ENCODE results near the gene PNCK. TPM values are rescaled to one million over a fixed set of nuclear protein-coding genes. Genes with fewer than 3 reads are reported as not detected.
A peak's percentile ranks its signal among the peaks of the same experiment; 100 is the strongest.

The PNCK gene
- total RNA-seq, 1 donor from 2014 or later, result 24.1 TPM

DNA sequence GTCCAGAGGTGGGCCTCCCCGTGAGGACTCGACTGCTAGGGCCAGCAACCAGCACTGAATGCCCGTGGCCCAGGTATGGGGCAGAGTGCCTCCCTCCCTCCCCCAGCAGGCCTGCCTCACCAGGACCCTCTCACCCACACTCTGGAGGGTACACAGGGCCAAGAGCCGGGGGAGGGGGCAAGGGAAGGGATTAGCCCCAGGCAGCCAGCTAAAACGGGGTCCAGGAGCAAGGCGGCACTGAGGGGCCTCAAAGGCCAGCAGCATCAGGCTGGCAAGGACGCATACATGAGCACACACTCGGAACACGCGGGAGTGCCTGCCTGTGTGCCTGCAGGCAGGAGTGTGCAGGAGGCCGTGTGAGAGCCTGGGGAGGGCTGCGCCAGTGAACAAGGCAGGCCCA is 44.9 kb downstream of the PNCK start:
- DNase-seq (ENCODE audit: low spot score), result no peak

DNA sequence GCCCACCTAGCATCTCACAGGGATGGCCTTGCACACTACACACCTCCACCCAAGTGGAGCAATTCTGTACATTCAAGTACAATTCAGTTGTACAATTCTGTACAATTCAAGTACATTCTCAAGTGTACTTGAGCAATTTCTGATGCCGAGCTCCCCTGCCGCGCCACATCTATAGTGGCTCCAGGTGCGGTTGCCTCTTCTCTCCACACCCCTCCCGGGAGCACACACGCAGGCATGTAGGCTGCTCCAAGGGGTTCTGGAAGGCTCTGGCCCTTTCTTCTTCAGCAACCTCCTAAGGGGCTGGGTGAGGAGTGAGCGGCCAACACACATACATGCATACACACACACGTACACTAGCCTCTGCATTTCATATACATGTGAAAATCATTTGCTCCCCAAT is 45.5 kb downstream of the PNCK start:
- no peak for DNase-seq (ENCODE audit: low spot score)

DNA sequence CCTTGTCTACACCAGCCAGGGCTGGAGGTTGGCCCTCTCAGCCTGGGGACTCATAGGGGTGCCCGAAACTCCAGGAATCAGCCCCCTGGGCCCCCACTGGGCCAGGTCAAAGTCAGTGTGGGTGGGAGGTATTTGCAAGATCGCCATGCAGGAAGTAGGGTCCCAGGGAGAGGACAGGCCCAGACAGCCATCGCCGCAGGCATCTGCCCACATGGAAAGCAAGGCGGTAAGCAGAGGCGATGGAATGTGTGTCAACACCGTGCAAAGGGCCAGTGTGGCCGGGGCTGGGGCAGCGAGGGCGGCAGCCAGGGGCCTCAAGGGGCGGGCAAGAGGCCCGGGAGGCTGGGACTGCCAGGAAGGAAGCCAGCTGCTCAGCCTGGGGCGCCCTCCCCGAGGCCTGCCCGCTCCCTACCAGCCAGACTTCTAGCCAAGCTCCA is 45.9 kb downstream of the PNCK start:
- no peak for DNase-seq (ENCODE audit: low spot score)

DNA sequence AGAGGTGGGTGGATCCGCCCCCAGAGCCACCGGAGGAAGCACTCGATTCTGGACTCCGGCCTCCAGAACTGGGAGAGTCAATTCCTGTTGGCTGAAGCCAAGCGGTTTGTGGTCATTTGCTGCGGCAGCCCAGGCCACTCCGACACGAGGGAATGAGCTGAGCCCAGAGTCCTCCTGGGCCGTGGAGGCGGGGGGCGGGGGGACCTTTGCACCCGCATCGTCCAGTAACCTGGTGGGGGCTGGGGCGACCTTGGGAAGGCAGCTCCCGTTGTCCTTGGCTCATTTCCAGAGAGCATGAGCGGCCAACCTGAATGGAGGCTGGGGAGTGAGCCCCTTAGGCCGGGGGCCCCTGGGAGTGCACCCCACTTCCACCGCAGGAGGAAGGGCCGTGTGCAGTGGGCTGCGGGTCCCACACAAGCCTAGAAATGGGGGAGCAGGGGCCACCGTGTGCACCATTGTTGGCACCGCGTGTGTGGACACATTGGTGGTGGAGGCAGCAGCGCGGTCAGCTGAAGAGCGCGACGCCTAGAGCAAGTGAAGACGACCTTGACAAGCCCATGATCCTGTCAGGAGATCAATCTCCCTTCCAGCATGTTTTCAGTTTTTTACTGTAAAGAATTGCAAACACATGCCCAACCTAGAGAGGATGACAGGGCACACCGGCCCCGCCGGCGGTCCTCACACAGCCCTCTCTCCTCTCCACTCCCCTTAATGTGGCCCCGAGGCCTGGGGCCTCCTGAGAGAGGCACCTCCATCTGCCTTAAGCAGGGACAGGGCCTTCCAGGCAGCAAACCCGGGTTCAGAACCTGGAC is 46.5 kb downstream of the PNCK start:
- DNase-seq (ENCODE audit: low spot score), result no peak

DNA sequence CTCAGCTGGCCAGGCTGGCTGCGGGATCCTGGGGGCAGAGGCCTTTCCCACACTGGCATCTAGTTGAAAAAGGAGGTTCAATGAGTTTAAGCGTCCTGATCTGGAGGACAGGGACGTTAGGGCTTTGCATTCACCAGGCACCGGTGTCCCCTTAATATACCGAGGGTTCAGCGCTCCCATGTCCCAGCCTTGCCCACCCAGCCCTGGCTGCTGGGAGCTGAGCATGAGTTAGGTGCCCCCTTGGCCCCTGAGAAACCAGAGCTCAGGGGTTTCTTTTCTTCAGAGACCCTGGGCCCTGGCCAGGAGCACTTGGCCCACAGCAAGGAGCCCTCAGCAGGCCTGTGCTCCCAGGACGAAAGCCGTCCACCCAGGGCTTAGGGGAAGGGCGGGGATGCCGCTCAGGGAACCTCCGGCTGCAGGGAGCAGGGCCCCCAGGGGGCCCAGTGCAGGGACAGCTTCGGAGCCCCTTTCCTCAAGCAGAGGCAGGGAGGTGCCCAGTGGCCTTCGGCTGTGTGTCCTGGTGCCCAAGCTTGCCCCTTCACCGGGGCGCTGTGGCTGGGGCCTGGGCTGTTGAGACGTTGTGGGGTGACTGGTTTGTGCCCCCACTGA is 47.5 kb downstream of the PNCK start:
- DNase-seq (ENCODE audit: low spot score), result peak; percentile 76

DNA sequence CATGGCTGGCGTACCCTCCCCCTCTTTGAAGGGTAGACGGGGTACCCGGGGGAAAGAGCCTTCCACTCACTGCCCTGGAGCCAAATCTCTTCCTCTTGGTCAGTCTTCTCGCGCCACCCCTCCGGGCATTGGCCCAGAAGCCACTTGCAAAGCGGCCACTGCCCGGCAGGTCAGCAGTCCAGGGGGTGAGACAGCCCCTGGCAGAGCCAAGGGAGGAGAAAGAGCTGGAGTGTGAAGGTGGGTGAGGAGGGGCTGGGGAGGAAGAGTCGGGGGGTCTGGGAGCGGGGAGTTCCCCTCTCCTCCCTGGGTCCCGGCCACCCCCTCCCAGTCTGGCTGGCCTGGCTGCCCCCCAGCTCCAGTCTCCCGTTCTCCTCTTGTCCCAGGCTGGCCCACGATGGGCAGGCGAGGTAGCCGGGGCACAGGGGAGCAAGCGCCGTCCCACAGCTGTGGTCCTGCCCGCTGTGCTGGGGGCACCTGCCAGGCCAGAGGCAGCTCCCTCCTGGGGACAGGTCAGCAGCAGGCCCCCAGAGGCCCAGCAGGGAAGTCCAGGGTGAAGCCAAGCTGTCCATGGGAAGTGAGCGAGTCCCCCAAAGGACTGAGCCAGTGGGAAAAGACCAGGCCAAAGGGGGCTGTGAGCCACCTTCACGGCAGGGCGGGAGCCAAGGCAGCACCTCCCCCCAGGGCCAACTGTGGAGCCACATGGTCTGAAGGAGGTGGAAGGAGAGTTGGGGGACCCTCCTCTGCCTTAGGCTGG is 48.2 kb downstream of the PNCK start:
- no peak for DNase-seq (ENCODE audit: low spot score)

DNA sequence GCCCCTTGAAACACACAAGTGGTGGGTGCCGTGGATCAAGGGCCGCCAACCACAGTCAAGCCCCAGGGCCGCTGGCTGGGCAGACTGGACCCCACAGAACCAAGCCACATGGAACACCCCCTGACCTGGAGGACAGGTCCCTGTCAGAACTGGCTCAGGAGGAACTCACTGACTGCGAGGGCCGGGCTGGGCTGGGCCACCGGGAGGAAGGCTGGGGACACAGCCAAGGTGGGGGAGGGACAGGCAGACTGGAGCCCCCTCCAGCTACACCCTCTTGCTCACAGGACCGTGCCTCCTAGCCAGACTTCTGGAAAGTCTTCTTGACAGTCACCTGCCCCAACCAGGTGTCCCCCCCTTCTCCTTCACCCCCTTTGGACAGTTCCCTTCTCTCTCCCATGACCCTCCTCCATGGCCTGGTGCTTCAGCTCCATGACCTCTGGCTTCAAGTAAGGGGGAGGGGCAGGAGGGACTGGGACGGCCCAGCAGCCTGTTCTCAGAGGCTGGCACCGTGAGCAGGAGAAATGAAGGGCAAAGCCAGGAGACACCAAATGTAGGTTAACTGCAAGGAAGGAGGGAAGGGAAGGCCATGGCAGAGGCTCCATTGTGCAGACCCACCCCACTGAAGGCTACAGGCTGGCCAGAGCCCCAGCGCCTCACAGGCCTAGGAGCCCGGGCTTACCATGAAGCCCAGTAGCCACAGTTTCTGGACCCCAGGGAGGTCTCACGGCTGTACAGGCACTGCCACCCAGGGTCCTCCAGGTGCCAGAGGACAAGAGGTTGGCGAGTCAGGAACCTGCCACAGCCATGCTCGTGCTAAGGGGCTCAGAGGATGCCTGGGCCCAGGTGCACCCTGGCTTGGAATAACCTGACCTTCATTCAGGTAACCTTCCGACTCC is 49.2 kb downstream of the PNCK start:
- no peak for DNase-seq (ENCODE audit: low spot score)

DNA sequence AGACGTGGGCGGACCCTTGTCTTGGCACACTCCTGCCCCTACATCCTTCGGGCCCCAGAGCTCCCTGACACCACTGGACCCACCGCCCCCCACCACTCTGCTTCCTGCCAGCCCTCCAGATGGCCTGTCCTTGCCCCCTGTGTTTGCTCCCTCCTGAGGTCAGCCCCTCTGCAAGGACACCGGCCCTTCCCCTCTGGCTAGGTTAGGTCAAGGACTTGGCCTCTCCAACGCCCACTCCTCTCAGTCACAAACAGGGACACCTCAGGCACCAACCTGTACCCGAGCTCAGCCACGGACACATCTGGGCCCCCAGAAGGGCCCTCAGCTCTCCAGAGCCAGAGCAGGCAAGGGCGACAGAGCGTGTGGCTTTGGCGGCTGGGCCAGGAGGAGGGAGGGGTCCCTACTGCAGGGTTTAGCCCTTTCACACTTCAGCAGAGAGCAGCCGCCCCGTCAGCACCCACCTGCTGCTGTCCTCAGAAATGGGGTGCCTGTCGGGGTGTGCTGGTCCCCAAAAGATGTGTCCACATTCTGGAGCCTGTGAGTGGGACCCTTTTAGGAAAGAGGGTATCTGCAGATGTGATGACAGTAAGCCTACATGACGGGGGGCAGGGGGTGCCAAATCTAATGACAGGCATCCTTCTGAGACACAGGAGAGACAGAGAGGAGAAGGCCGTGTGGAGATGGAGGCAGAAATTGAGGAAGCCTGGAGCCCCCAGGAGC is 50.1 kb downstream of the PNCK start:
- DNase-seq (ENCODE audit: low spot score), result no peak

DNA sequence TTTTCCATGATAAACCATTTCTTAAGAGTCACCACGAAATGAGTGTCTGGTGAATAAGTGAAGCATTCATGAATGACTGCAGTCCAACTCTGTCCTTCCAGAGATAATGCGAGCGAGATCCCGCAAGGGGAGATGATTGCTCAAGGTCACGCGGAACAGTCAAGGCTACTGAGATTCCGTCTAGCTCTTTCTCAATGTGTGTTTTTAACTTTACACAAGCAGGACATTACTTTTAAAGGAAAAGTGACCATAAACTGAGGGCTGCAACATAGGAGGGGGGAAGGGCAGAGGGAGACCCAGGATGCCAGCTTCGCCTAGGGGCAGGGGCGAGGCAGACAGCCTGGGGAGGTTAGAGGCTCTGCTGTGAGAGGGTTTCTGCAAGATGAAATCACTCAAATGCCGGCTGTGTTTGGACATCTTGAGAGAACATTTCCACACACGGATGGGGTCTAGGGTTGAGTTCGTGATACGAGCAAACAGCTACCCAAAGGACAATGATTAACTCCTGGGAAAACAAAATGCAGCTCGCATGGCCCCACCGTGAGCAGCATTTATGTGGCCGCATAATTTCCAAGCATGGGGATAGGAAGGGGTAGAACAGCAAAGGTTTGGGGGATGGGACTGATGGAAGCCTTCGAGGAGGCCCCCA is 50.8 kb downstream of the PNCK start:
- DNase-seq (ENCODE audit: low spot score), result no peak

DNA sequence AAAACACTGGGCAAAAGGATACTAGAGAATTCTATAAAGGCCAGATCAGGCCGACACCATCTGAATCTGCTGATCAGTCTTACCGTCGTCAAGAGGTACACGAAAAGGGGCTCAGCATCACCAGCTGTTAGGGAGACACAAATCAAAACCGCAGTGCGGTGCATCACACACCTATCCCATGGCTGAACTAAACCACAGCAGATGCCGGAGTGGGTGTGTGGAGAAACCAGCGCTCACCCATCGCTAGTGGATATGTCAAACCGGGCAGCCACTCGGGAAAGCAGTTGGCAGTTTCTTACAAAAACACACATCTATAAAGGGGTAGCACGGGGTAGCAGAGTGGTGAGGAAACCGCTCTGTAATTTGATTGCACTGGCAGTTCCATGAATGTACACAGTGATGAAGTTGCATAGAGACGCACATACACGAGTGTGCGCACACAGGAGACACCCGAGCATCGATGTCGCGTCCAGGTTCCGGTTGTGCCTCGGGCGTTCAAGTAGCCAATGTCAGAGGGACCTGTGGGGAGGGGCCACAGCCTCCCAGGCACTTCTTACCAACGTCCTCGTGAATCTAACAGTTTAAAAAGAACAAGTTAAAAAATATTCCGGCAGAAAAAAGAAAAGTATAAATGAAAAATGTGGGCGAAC is 51.5 kb downstream of the PNCK start:
- DNase-seq (ENCODE audit: low spot score), result no peak

DNA sequence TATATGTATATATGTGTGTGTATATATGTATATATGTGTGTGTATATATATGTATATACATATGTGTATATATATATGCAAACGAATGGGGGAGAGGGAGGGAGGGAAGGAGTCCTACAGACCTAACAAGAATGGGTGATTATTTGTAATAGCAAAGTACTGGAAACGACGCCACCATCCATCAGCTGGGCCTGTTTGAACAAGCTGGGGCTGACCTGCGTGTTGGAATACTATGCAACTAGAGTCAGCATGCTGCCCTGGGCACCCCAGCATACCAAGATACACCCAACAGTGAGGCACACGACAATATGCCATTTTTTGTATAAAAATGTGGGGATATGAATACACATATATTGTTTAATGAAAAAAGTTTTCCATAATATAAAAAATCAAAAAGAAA is 53.0 kb downstream of the PNCK start:
- DNase-seq (ENCODE audit: low spot score), result no peak

Other genes with a start within 250 kb of the PNCK start
- gene TREX2, start 227.8 kb downstream of the PNCK start, total RNA-seq (ENCODE audit: insufficient read depth, low replicate concordance), result 0.72 TPM
- gene HAUS7, start 203.2 kb downstream of the PNCK start, total RNA-seq (ENCODE audit: insufficient read depth, low replicate concordance), result 24.1 TPM
- gene BGN, start 178.8 kb downstream of the PNCK start, total RNA-seq (ENCODE audit: insufficient read depth, low replicate concordance), result 90.8 TPM
- 0.48 TPM for gene ATP2B3, start 156.2 kb downstream of the PNCK start, total RNA-seq (ENCODE audit: insufficient read depth, low replicate concordance)
- 23.8 TPM for gene CCNQ, start 74.7 kb downstream of the PNCK start, total RNA-seq (ENCODE audit: insufficient read depth, low replicate concordance)
- gene DUSP9, start 26.6 kb downstream of the PNCK start, total RNA-seq (ENCODE audit: insufficient read depth, low replicate concordance), result 6.3 TPM
- gene SLC6A8, start 14.1 kb upstream of the PNCK start, total RNA-seq (ENCODE audit: insufficient read depth, low replicate concordance), result 27.0 TPM
- gene BCAP31, start 50.6 kb upstream of the PNCK start, total RNA-seq (ENCODE audit: insufficient read depth, low replicate concordance), result 58.5 TPM
- gene ABCD1, start 51.0 kb upstream of the PNCK start, total RNA-seq (ENCODE audit: insufficient read depth, low replicate concordance), result 15.6 TPM
- gene PLXNB3, start 90.4 kb upstream of the PNCK start, total RNA-seq (ENCODE audit: insufficient read depth, low replicate concordance), result 23.6 TPM
- gene SRPK3, start 107.2 kb upstream of the PNCK start, total RNA-seq (ENCODE audit: insufficient read depth, low replicate concordance), result not detected
- 17.1 TPM for gene IDH3G, start 120.6 kb upstream of the PNCK start, total RNA-seq (ENCODE audit: insufficient read depth, low replicate concordance)
- 135 TPM for gene SSR4, start 120.9 kb upstream of the PNCK start, total RNA-seq (ENCODE audit: insufficient read depth, low replicate concordance)
- gene PDZD4, start 156.7 kb upstream of the PNCK start, total RNA-seq (ENCODE audit: insufficient read depth, low replicate concordance), result 7.7 TPM
- gene L1CAM, start 212.4 kb upstream of the PNCK start, total RNA-seq (ENCODE audit: insufficient read depth, low replicate concordance), result 18.8 TPM
- gene AVPR2, start 230.9 kb upstream of the PNCK start, total RNA-seq (ENCODE audit: insufficient read depth, low replicate concordance), result 3.1 TPM

All from umbilical cord (tissue), 2 donors.